NOMO-1 (cell line): ENCODE data around the gene SLC1A7.
"Not testable (repeated sequence)": the region's sequence is repeated elsewhere in the genome, so short reads cannot be mapped to it uniquely, and the experiment has no call there.

ENCODE experiments used
- DNase-seq, 2 experiments: peaks; one replicate each; lab custom pipeline; 2025; ENCODE audit not compliant: unreplicated experiment in 2 of 2; lab: John Stamatoyannopoulos, UW

SLC1A7 gene

GRCh38 chr1:53142226-53142853 is at the start of gene SLC1A7:
Gene SLC1A7 (minus strand): TSS chr1:53142638. CDS start chr1:53142449, 189 bp downstream.
- DNase-seq: no peak

DNA sequence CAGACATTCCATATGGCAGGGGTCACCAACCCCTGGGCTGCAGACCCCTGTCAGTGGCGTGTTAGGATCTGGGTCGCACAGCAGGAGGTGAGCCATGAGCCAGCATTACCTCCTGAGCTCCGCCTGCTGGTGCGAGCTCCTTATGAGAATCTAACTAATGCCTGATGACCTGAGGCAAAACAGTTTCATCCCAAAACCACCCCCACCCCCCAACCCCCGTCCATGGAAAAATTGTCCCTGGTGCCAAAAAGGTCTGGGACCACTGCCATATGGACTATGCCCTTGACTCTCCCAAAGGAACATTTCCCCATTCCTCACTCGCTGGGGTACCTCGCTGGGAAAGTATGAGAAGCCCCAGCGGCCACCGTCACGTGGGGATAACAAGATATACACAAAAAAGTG is 47.8 kb upstream of the SLC1A7 start:
- DNase-seq: no peak

GRCh38 chr1:53189061-53189460 is 46.6 kb upstream of the SLC1A7 start:
- no peak for DNase-seq

- DNase-seq: no peak
Observed at GRCh38 chr1:53188099-53188498, 45.7 kb upstream of the SLC1A7 start.

DNA sequence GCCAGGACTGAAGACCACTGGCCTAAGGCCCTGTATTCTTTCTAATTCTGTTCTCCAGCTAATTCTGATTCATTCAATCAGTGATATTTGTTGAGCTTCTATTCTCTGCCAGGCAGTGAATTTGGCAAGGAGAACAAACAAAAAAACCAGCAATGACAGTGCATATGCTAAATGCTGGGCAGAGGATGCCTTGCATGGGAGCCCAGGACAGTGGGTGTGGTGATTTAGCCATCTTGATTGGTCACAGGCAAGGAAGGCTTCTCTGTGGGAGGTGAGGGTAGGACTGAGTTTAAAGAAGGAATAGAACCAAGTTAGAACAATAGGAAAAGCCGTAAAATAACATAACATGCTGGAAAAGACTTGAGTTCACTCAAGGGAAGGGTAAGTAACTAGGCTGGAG is 45.0 kb upstream of the SLC1A7 start:
- DNase-seq: no peak

DNA sequence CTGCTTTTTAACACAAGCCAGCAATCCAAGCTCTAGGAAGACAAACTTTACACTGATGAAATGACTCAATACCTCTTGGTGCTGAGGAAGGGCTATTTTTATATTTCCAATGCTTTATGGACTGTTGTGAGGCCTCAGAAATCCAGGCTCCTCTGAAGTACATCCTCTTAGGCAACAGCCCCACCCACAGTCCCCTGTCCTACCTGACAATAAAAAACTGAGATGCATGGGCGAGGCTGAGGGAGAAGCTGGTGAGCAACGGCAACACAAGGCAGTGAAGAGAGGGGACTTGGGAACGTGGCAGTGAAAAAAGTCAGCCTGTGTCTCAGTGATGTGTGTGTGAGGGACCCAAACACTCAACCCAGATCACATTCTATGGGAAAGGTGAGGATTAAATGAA is 44.1 kb upstream of the SLC1A7 start:
- DNase-seq: no peak

DNA sequence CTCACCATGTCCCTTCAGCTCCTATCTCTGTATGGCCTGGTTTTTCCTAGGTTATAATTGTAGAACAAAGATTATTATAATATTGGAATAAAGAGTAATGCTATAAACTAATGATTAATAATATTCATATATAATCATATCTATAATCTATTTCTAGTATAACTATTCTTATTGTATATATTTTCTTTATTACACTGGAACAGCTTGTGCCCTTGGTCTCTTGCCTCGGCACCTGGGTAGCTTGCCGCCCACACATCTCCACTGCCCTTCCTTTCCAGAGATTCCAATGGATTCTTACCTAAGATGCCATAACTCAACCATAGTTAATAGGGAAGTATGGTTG is 43.5 kb upstream of the SLC1A7 start:
- not testable (repeated sequence) for DNase-seq

- DNase-seq: no peak
Observed at GRCh38 chr1:53183095-53183990, 40.9 kb upstream of the SLC1A7 start.

- DNase-seq: no peak
Observed at GRCh38 chr1:53182716-53183094, 40.3 kb upstream of the SLC1A7 start.

GRCh38 chr1:53182111-53182593 is 39.7 kb upstream of the SLC1A7 start:
- DNase-seq: peak; percentile 57 to 60

GRCh38 chr1:53180951-53181350 is 38.5 kb upstream of the SLC1A7 start:
- no peak for DNase-seq

GRCh38 chr1:53180226-53180625 is 37.8 kb upstream of the SLC1A7 start:
- no peak for DNase-seq

DNA sequence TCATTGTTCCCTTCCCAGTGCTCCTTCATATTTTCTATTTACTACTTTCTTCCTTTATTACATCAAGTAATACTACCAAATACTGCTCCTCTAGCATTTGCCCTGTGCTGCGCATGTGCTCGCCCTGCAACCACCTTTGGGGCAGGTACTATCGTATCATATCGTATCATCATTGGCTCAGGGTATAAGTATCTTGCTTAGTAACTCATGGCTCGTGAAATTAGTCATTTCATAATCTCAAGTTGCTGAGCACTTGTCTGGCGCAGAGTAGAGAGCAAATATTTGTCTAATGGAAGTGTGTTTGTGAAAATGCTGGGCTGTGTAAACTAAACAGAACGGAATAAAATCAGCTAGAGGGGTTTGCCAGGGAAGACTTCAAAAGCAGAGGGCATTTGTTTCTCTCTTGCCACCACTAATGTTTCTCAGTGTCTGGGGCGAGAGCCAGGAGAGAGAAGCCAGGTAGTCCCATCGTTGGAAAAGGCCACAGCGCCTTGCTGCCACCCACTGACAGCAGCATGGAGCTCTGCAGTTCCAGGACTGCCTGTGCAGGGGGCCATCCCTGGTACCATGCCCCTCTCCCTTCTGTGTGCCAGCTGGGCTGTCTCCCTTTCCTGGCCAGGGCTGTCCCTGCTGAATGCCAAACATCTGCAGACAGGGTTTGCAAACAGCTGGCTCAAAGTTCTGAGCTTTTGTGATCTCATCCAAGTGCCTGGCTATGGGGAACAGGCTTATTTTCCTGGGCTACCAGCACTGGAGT is 34.2 kb upstream of the SLC1A7 start:
- no peak for DNase-seq

GRCh38 chr1:53174971-53175913 is 32.8 kb upstream of the SLC1A7 start:
- no peak for DNase-seq

DNA sequence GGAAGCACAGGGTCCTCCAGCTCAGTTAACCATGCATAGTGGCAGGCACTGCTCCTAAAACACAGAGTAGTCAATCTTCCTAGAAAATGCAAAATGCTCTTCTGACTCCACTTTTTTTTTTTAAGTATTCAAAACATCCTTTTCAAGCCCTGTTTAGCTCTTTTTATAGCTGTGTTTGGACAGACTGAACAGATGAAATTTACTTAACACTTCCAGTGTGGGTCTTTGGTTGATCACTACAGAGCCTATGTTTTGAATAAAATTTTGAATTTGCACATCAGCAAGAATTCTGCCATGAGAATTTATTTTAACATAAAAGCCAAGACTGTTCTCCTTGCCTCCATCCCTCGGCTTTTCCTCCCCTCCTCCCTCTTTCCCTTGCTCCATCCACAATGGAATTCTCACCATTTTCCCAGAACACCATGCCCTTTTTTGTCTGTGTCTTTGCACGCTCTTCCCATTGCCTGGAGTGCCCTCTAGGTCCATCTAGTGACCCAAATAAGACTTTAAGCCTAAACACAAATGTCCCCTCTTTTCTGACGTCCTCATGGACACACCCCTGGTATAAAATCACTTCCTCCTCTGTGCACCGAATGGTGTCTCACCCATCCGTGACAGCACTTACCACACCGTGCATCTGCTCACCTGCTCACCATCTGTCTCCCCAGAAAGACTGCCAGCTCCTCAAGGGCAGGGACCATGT is 30.1 kb upstream of the SLC1A7 start:
- peak in 1 of 2 experiments; percentile 46 for DNase-seq

DNA sequence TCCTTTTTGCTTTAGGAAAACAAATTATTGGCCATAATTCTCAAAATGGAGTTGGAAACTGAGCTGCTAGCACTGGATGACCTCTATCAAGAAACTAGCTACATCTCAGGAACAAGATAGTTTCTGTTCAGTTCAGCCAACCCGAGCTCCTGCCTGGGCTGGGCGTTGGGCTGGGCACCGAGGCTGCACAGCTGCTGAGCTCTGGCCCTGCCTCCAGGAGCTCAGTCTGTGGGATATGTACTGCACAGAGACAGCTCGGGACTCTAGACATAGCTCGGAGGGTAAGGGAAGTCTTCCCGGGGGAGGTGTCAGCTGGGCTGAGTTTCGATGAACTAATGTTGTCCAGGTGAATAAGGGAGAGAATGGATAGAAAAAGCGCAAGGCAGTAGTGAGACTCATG is 24.5 kb upstream of the SLC1A7 start:
- no peak for DNase-seq

GRCh38 chr1:53166366-53166765 is 23.9 kb upstream of the SLC1A7 start:
- no peak for DNase-seq

DNA sequence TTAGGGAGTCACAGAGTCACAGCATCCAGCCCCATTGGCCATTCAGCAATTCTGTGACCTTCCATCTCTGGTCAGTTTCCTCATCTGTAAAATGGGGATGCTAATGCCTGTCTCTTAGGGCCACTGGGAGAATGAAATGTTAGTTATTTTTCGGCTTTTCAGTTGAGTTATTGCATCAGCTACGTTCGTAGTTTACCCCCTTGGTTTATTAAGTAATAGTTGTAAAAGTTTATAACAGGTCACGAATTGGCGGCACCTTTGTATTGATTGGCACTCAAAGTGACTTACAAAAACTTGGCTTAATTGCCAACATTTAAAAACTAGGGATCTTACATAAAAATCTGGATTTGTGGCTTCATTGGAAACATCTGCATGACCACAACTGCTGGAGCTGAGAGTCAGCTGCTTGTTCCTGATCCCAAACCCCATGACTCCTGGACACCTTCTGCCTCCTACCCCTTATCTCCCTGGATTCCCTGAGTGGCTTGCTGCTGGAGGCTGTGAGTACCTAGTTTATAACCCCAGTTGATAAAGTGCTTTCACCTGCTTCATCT is 23.0 kb upstream of the SLC1A7 start:
- DNase-seq: no peak

DNA sequence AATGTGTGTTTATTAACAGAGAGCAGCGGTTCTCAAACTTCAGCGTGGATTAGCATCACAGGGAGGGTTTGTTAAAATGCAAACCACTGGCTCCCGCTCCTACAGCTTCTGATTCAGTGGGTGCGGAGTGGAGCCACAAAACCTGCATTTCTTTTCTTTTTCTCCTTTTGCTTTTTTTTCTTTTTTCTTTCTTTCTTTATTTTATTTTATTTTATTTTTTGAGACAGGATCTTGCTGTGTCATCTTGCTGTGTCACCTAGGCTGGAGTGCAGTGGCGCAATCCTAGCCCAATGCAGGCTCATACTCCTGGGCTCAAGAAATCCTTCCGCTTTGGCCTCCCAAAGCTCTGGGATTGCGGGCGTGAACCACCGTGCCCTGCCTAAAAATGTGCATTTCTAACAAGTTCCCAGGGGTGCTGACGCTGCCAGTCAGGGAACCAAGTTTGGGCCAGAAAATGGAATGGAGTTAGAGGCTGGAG is 20.9 kb upstream of the SLC1A7 start:
- DNase-seq: no peak
